ENCODE results near the gene DOCK2. TPM values are rescaled to one million over a fixed set of nuclear protein-coding genes. Genes with fewer than 3 reads are reported as not detected.

The DOCK2 gene
- total and polyA plus RNA-seq, 2 donors = 34.6 to 99.4 TPM

DNA sequence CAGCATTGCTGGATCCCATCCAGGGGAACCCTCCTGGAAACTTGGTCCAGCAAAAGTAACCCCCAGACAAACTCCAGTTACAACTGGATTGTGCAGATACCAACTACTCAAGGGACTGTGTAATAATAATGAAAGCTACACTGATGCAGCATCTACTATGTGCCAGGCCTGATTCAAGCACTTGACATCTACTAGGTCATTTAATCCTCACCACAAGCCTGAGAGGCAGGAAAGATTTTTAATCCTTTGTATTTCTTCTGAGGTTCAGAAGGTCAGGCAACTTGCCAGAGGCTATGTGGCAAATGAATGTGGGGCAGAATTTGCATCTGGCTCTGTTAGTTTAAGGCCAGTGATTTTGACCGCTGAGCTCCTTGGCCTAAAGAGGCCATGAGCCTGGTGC lies 439.1 kb downstream of the DOCK2 start:
- no peaks in the 10 kb centered on the region for H3K4me1 ChIP-seq (ENCODE audit: control insufficient read depth in 2 of 2, insufficient read depth in 2 of 2, low read length in 2 of 2)
- no peak overlapping the region for H3K27ac ChIP-seq (ENCODE audit: low read depth in 1 of 2, low read length in 1 of 2)
- H3K4me3 ChIP-seq (ENCODE audit: low read length in 2 of 2) = no peak overlapping the region
- no peaks in the 10 kb centered on the region for H3K27me3 ChIP-seq (ENCODE audit: control insufficient read depth in 2 of 2, insufficient read depth in 1 of 2, low read length in 1 of 2)
- no peak for DNase-seq (ENCODE audit: low read depth in 6 of 9, low spot score in 9 of 9)
- 95% methylated on average over 1 of the region's 1 CpG for WGBS
- peaks cover 62% of the 10 kb centered on the region in 2 donors for H3K36me3 ChIP-seq (ENCODE audit: control insufficient read depth in 2 of 2, insufficient read depth in 2 of 2, low read length in 1 of 2)
- H3K9me3 ChIP-seq (ENCODE audit: control insufficient read depth in 2 of 2, insufficient read depth in 1 of 2, low read length in 1 of 2) = peaks cover 0 to 4% of the 10 kb centered on the region in 2 donors

GRCh38 chr5:170076739-170077138 lies 439.7 kb downstream of the DOCK2 start:
- Histone ChIP-seq H3K27ac (ENCODE audit: low read depth in 1 of 2, low read length in 1 of 2) (no peak overlapping the region), H3K4me1 (ENCODE audit: control insufficient read depth in 2 of 2, insufficient read depth in 2 of 2, low read length in 2 of 2) (no peaks in the 10 kb centered on the region), H3K27me3 (ENCODE audit: control insufficient read depth in 2 of 2, insufficient read depth in 1 of 2, low read length in 1 of 2) (no peaks in the 10 kb centered on the region), H3K9me3 (ENCODE audit: control insufficient read depth in 2 of 2, insufficient read depth in 1 of 2, low read length in 1 of 2) (peaks cover 0 to 4% of the 10 kb centered on the region in 2 donors), H3K36me3 (ENCODE audit: control insufficient read depth in 2 of 2, insufficient read depth in 2 of 2, low read length in 1 of 2) (peaks cover 67 to 68% of the 10 kb centered on the region in 2 donors), H3K4me3 (ENCODE audit: low read length in 2 of 2) (no peak overlapping the region)
- DNase-seq (ENCODE audit: low read depth in 6 of 9, low spot score in 9 of 9) = no peak

DNA sequence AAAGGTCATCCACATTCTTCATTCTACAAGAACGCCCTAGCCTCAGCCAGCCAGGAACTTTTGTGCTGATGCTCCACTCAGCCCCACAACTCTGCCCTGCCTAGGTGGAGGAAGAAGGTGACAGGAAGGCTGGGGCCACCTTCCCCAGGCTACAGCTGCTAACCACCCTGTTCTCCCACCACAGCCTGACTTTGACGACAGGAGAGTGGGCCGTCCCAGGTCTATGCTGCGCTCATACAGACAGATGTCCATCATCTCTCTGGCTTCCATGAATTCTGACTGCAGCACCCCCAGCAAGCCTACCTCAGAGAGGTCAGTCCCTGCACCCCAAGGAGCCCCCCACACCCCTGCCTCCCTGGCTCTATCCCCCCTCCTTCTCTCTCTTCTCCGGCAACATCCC lies 440.5 kb downstream of the DOCK2 start:
- no peak overlapping the region for H3K4me3 ChIP-seq (ENCODE audit: low read length in 2 of 2)
- H3K36me3 ChIP-seq (ENCODE audit: control insufficient read depth in 2 of 2, insufficient read depth in 2 of 2, low read length in 1 of 2) = peaks cover 75 to 76% of the 10 kb centered on the region in 2 donors
- 97% methylated on average over 5 of the region's 5 CpGs for WGBS
- DNase-seq (ENCODE audit: low read depth in 6 of 9, low spot score in 9 of 9) = no peak
- H3K27me3 ChIP-seq (ENCODE audit: control insufficient read depth in 2 of 2, insufficient read depth in 1 of 2, low read length in 1 of 2) = no peaks in the 10 kb centered on the region
- peaks cover 0 to 4% of the 10 kb centered on the region in 2 donors for H3K9me3 ChIP-seq (ENCODE audit: control insufficient read depth in 2 of 2, insufficient read depth in 1 of 2, low read length in 1 of 2)
- H3K4me1 ChIP-seq (ENCODE audit: control insufficient read depth in 2 of 2, insufficient read depth in 2 of 2, low read length in 2 of 2) = no peaks in the 10 kb centered on the region
- no peak overlapping the region for H3K27ac ChIP-seq (ENCODE audit: low read depth in 1 of 2, low read length in 1 of 2)

- no peak for DNase-seq (ENCODE audit: low read depth in 6 of 9, low spot score in 9 of 9)
- WGBS = 93% methylated on average over 3 of the region's 3 CpGs
- H3K4me3 ChIP-seq (ENCODE audit: low read length in 2 of 2) = no peak overlapping the region
- H3K9me3 ChIP-seq (ENCODE audit: control insufficient read depth in 2 of 2, insufficient read depth in 1 of 2, low read length in 1 of 2) = peaks cover 0 to 4% of the 10 kb centered on the region in 2 donors
- no peaks in the 10 kb centered on the region for H3K27me3 ChIP-seq (ENCODE audit: control insufficient read depth in 2 of 2, insufficient read depth in 1 of 2, low read length in 1 of 2)
- peaks cover 85% of the 10 kb centered on the region in 2 donors for H3K36me3 ChIP-seq (ENCODE audit: control insufficient read depth in 2 of 2, insufficient read depth in 2 of 2, low read length in 1 of 2)
- no peak overlapping the region for H3K27ac ChIP-seq (ENCODE audit: low read depth in 1 of 2, low read length in 1 of 2)
- H3K4me1 ChIP-seq (ENCODE audit: control insufficient read depth in 2 of 2, insufficient read depth in 2 of 2, low read length in 2 of 2) = no peaks in the 10 kb centered on the region
These were observed 441.4 kb downstream of the DOCK2 start for GRCh38 chr5:170078458-170078857.

DNA sequence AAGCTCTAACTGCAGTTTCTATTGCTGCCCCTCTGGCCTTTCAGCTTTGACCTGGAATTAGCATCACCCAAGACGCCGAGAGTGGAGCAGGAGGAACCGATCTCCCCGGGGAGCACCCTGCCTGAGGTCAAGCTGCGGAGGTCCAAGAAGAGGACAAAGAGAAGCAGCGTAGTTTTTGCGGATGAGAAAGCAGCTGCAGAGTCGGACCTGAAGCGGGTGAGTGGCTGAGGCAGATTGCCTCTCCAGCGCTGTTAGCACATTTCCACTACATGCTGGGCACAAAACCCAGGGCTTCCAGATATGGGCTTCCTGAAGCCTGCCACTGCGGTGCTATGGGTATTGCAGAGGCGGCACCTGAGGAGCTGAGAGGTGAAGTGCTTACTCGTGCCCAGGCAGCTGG lies 441.9 kb downstream of the DOCK2 start:
- no peaks in the 10 kb centered on the region for H3K4me1 ChIP-seq (ENCODE audit: control insufficient read depth in 2 of 2, insufficient read depth in 2 of 2, low read length in 2 of 2)
- H3K4me3 ChIP-seq (ENCODE audit: low read length in 2 of 2) = no peak overlapping the region
- H3K27ac ChIP-seq (ENCODE audit: low read depth in 1 of 2, low read length in 1 of 2) = no peak overlapping the region
- H3K36me3 ChIP-seq (ENCODE audit: control insufficient read depth in 2 of 2, insufficient read depth in 2 of 2, low read length in 1 of 2) = peaks cover 87 to 89% of the 10 kb centered on the region in 2 donors
- 97% methylated on average over 13 of the region's 13 CpGs for WGBS
- H3K27me3 ChIP-seq (ENCODE audit: control insufficient read depth in 2 of 2, insufficient read depth in 1 of 2, low read length in 1 of 2) = no peaks in the 10 kb centered on the region
- peaks cover 0 to 4% of the 10 kb centered on the region in 2 donors for H3K9me3 ChIP-seq (ENCODE audit: control insufficient read depth in 2 of 2, insufficient read depth in 1 of 2, low read length in 1 of 2)
- DNase-seq (ENCODE audit: low read depth in 6 of 9, low spot score in 9 of 9) = no peak

DNA sequence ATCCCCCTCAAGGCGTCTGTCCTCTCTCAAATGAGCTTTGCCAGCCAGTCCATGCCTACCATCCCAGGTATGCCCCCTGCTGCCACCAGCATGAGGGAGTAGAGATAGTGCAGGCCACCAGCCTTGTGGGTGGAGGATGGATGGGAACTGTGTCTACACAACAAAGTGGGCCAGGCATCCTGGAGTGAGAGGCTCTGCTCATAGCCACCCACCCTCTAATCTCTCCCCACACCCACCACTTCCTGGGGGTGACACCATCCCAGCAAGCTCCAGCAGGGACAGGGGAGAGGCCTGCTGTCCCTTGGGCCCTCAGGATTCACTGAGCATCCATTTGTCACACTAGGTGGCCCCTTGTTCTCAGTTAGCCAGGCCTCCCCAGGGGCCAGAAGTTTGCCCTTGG lies 443.1 kb downstream of the DOCK2 start:
- no peaks in the 10 kb centered on the region for H3K4me1 ChIP-seq (ENCODE audit: control insufficient read depth in 2 of 2, insufficient read depth in 2 of 2, low read length in 2 of 2)
- no peak overlapping the region for H3K27ac ChIP-seq (ENCODE audit: low read depth in 1 of 2, low read length in 1 of 2)
- peaks cover 0 to 4% of the 10 kb centered on the region in 2 donors for H3K9me3 ChIP-seq (ENCODE audit: control insufficient read depth in 2 of 2, insufficient read depth in 1 of 2, low read length in 1 of 2)
- no peak for DNase-seq (ENCODE audit: low read depth in 6 of 9, low spot score in 9 of 9)
- WGBS = 100% methylated on average over 1 of the region's 1 CpG
- H3K27me3 ChIP-seq (ENCODE audit: control insufficient read depth in 2 of 2, insufficient read depth in 1 of 2, low read length in 1 of 2) = no peaks in the 10 kb centered on the region
- peaks cover 89 to 90% of the 10 kb centered on the region in 2 donors for H3K36me3 ChIP-seq (ENCODE audit: control insufficient read depth in 2 of 2, insufficient read depth in 2 of 2, low read length in 1 of 2)
- H3K4me3 ChIP-seq (ENCODE audit: low read length in 2 of 2) = no peak overlapping the region

DNA sequence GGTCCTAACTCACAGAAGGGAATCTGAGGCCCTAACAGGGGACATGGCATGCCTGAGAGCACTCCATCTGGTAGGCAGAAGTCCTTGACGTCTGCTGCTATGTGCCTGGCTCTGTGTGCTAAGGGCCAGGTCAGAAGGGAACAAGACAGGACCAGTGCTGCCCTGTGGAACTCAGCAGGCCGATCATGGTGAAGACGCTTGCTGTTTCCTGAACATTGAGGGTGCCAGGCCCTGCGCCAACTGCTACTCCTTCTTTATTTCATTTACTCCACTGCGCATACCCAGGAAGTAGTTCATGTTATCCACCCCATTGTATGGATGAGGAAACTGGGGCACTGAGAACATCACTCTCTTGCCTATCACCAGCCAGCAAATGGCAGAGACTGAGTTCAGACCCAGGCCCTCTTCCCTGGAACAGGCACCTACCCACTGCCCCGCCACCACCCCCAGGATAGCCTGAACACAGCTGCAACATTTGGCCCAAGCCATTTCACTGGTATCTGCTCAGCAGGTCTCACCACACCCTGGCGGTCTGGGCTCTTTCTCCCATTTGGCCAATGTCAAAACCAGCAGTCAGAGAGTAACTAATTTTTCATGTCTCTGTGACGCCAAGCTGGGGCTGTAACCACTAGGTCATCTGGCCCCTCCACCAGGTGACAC lies 443.8 kb downstream of the DOCK2 start:
- H3K4me1 ChIP-seq (ENCODE audit: control insufficient read depth in 2 of 2, insufficient read depth in 2 of 2, low read length in 2 of 2) = no peaks in the 10 kb centered on the region
- peaks cover 89 to 91% of the 10 kb centered on the region in 2 donors for H3K36me3 ChIP-seq (ENCODE audit: control insufficient read depth in 2 of 2, insufficient read depth in 2 of 2, low read length in 1 of 2)
- H3K9me3 ChIP-seq (ENCODE audit: control insufficient read depth in 2 of 2, insufficient read depth in 1 of 2, low read length in 1 of 2) = peaks cover 0 to 4% of the 10 kb centered on the region in 2 donors
- H3K27me3 ChIP-seq (ENCODE audit: control insufficient read depth in 2 of 2, insufficient read depth in 1 of 2, low read length in 1 of 2) = no peaks in the 10 kb centered on the region
- 80% methylated on average over 8 of the region's 8 CpGs for WGBS
- H3K27ac ChIP-seq (ENCODE audit: low read depth in 1 of 2, low read length in 1 of 2) = no peak overlapping the region
- no peak overlapping the region for H3K4me3 ChIP-seq (ENCODE audit: low read length in 2 of 2)
- no peak for DNase-seq (ENCODE audit: low read depth in 6 of 9, low spot score in 9 of 9)

DNA sequence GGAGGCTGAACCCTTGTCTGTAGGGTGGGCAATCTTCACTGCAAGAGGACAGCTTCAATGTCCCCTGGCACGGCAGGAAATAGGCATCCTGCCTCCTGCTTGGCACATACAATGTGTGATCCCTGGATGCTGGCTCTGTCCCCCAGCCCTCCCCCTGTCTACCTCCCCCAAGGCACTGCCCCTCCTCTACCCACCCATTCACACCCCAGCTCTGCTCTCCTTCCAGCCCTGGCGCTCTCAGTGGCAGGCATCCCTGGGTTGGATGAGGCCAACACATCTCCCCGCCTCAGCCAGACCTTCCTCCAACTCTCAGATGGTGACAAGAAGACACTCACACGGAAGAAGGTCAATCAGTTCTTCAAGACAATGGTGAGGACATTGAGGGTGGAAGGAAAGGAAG lies 444.5 kb downstream of the DOCK2 start:
- no peak overlapping the region for H3K4me3 ChIP-seq (ENCODE audit: low read length in 2 of 2)
- WGBS = 97% methylated on average over 4 of the region's 4 CpGs
- no peak overlapping the region for H3K27ac ChIP-seq (ENCODE audit: low read depth in 1 of 2, low read length in 1 of 2)
- H3K9me3 ChIP-seq (ENCODE audit: control insufficient read depth in 2 of 2, insufficient read depth in 1 of 2, low read length in 1 of 2) = peaks cover 0 to 4% of the 10 kb centered on the region in 2 donors
- H3K4me1 ChIP-seq (ENCODE audit: control insufficient read depth in 2 of 2, insufficient read depth in 2 of 2, low read length in 2 of 2) = no peaks in the 10 kb centered on the region
- DNase-seq (ENCODE audit: low read depth in 6 of 9, low spot score in 9 of 9) = no peak
- H3K36me3 ChIP-seq (ENCODE audit: control insufficient read depth in 2 of 2, insufficient read depth in 2 of 2, low read length in 1 of 2) = peaks cover 87 to 88% of the 10 kb centered on the region in 2 donors
- H3K27me3 ChIP-seq (ENCODE audit: control insufficient read depth in 2 of 2, insufficient read depth in 1 of 2, low read length in 1 of 2) = no peaks in the 10 kb centered on the region

GRCh38 chr5:170082701-170083100 lies 445.6 kb downstream of the DOCK2 start:
- H3K27me3 ChIP-seq (ENCODE audit: control insufficient read depth in 2 of 2, insufficient read depth in 1 of 2, low read length in 1 of 2) = no peaks in the 10 kb centered on the region
- H3K36me3 ChIP-seq (ENCODE audit: control insufficient read depth in 2 of 2, insufficient read depth in 2 of 2, low read length in 1 of 2) = peaks cover 80 to 89% of the 10 kb centered on the region in 2 donors
- H3K27ac ChIP-seq (ENCODE audit: low read depth in 1 of 2, low read length in 1 of 2) = no peak overlapping the region
- 98% methylated on average over 7 of the region's 7 CpGs for WGBS
- H3K9me3 ChIP-seq (ENCODE audit: control insufficient read depth in 2 of 2, insufficient read depth in 1 of 2, low read length in 1 of 2) = peaks cover 0 to 4% of the 10 kb centered on the region in 2 donors
- no peak for DNase-seq (ENCODE audit: low read depth in 6 of 9, low spot score in 9 of 9)
- H3K4me3 ChIP-seq (ENCODE audit: low read length in 2 of 2) = no peak overlapping the region
- no peaks in the 10 kb centered on the region for H3K4me1 ChIP-seq (ENCODE audit: control insufficient read depth in 2 of 2, insufficient read depth in 2 of 2, low read length in 2 of 2)

Data from thymus (tissue), 11 donors.